Cardiac septum (tissue), 1 donor: Measurements from ENCODE around the gene RTL10. TPM values are rescaled to one million over a fixed set of nuclear protein-coding genes. Genes with fewer than 3 reads are reported as not detected.
A peak's percentile ranks its signal among the peaks of the same experiment; 100 is the strongest.

Experiments
- DNase-seq: peaks from one replicate; pipeline ENCODE4 v3.0.0-alpha.2; 2020; ENCODE audit warnings: low spot score
- intact Hi-C: fragments of 100-400 bp; cut with DNase I; formaldehyde crosslinking; loops from one replicate; pipeline ENCODE4 v1.14.0; 2022
- long read RNA-seq: library from polyadenylated mRNA; unstranded; transcript quantifications from one replicate; pipeline ENCODE4 v2.0.0, GENCODE V29; 2021
- total RNA-seq: library from RNA; stranded (reverse); fragmentation: NEBNext Ultra II Directional; extraction: Animal tissue kit (Norgen Biotek cat#: 25700); gene quantifications from one replicate; pipeline ENCODE4 v1.2.1, GENCODE V29; 2021
- donor health status: DM: no; HTN: no; CAD: no.

The RTL10 gene
- total RNA-seq, result 6.3 TPM
- long read RNA-seq, full-length matches to known transcripts, result 4 of 10 reads
- long read RNA-seq, partial matches to known transcripts, result 0 of 10 reads
- long read RNA-seq, other reads (novel, unspliced or antisense), result 6 of 10 reads

GRCh38 chr22:19854778-19855503, at the start of gene RTL10, which contains the start of gene GNB1L:
Gene RTL10 (minus strand): TSS chr22:19854874. CDS start chr22:19852261, 2,613 bp downstream.
Gene GNB1L (minus strand): TSS chr22:19854874. CDS start chr22:19821355, 33,519 bp downstream.
- DNase-seq, result peak; percentile 99
- intact Hi-C loops, result loop anchor here (5.0 to 10.0 kb wide), 2 partner anchors 123 to 260 kb away; partner anchors contain the start of genes RANBP1 and TRMT2A

- intact Hi-C loops, result loop anchor here (10.0 kb wide), 1 partner anchor 90 kb away; no protein-coding TSS in a partner anchor
- no peak for DNase-seq
Observed at GRCh38 chr22:19904174-19904856, 49.6 kb upstream of the RTL10 start.

- intact Hi-C loops, result loop anchor here (10.0 kb wide), 1 partner anchor 89 kb away; no protein-coding TSS in a partner anchor
Observed at GRCh38 chr22:19903513-19903912, 48.8 kb upstream of the RTL10 start.

GRCh38 chr22:19903031-19903430, 48.4 kb upstream of the RTL10 start:
- DNase-seq, result no peak
- intact Hi-C loops, result loop anchor here (10.0 kb wide), 1 partner anchor 88 kb away; no protein-coding TSS in a partner anchor

More at GRCh38 chr22:19903513-19903912, 48.8 kb upstream of the RTL10 start:
- no peak for DNase-seq

- intact Hi-C loops, result loop anchor here (10.0 kb wide), 1 partner anchor 87 kb away; no protein-coding TSS in a partner anchor
- DNase-seq, result no peak
Observed at GRCh38 chr22:19902245-19902715, 47.6 kb upstream of the RTL10 start.

- intact Hi-C loops, result loop anchor here (10.0 kb wide), 1 partner anchor 87 kb away; no protein-coding TSS in a partner anchor
- no peak for DNase-seq
Observed at GRCh38 chr22:19901577-19902244, 47.0 kb upstream of the RTL10 start.

- DNase-seq, result no peak
- intact Hi-C loops, result loop anchor here (10.0 kb wide), 1 partner anchor 86 kb away; no protein-coding TSS in a partner anchor
Observed at GRCh38 chr22:19900707-19901436, 46.2 kb upstream of the RTL10 start.

GRCh38 chr22:19898831-19899567, 44.3 kb upstream of the RTL10 start:
- intact Hi-C loops, result no loop called here
- DNase-seq, result no peak

GRCh38 chr22:19898145-19898544, 43.5 kb upstream of the RTL10 start:
- intact Hi-C loops, result no loop called here

GRCh38 chr22:19897726-19898125, 43.1 kb upstream of the RTL10 start:
- no peak for DNase-seq
- intact Hi-C loops, result no loop called here

More at GRCh38 chr22:19898145-19898544, 43.5 kb upstream of the RTL10 start:
- DNase-seq, result no peak

- intact Hi-C loops, result no loop called here
- no peak for DNase-seq
Observed at GRCh38 chr22:19896665-19897355, 42.1 kb upstream of the RTL10 start.

GRCh38 chr22:19895160-19895849, 40.6 kb upstream of the RTL10 start:
- no peak for DNase-seq
- intact Hi-C loops, result no loop called here

- intact Hi-C loops, result no loop called here
- no peak for DNase-seq
Observed at GRCh38 chr22:19893363-19893762, 38.7 kb upstream of the RTL10 start.

GRCh38 chr22:19892925-19893324, 38.3 kb upstream of the RTL10 start:
- intact Hi-C loops, result no loop called here
- no peak for DNase-seq

GRCh38 chr22:19892257-19892879, 37.7 kb upstream of the RTL10 start:
- no peak for DNase-seq
- intact Hi-C loops, result no loop called here
